Peyer's patch (tissue), 4 donors: ENCODE results near the gene PXDN.

Source experiments
- CTCF ChIP-seq, 6 experiments: fragments of 450-650 bp in 4 of 6; fragments of 200-600 bp in 2 of 6; sonication (generic) in 1 of 6; IDR thresholded peaks; one replicate each; pipeline ENCODE4 v1.5.1; 2017 to 2019; ENCODE audit warnings: antibody characterized with exemption in 6 of 6, mild to moderate bottlenecking in 3 of 6, moderate library complexity in 1 of 6
- POLR2A ChIP-seq, 2 donors: fragments of 450-650 bp; IDR thresholded peaks; one replicate each; pipeline ENCODE4 v1.5.1; 2017; ENCODE audit warnings: antibody characterized with exemption in 2 of 2, mild to moderate bottlenecking in 2 of 2, moderate library complexity in 2 of 2

GRCh38 chr2:1690056-1690775, 54.1 kb downstream of the PXDN start:
- TF ChIP-seq CTCF (IDR thresholded peaks at IDR 0.05) (no peak), POLR2A (IDR thresholded peaks at IDR 0.05) (no peak)
